ENCODE results near the gene CAMSAP1.

CAMSAP1 gene

GRCh38 chr9:135794361-135794885 is 112.9 kb downstream of the CAMSAP1 start:
- Histone ChIP-seq H3K4me1 (ENCODE audit: insufficient read depth, low read length, severe bottlenecking) (no peaks in the 10 kb centered on the region), H3K79me2 (ENCODE audit: insufficient read depth, low read length) (no peaks in the 10 kb centered on the region), H3F3A (ENCODE audit: insufficient read depth, low read length) (no peaks in the 10 kb centered on the region), H4K20me1 (ENCODE audit: insufficient read depth, low read length) (no peaks in the 10 kb centered on the region), H3K4me3 (ENCODE audit: low read depth, low read length, poor library complexity, severe bottlenecking) (no peak overlapping the region), H3K9me2 (ENCODE audit: low read depth, low read length) (no peaks in the 10 kb centered on the region), H3K27me3 (ENCODE audit: insufficient read depth, low read length) (no peaks in the 10 kb centered on the region; the same call in 1 of the 2 replicates), H3K9ac (ENCODE audit: low read length) (no peak overlapping the region), H3K9me3 (ENCODE audit: low read length) (no peaks in the 10 kb centered on the region), H3K27ac (ENCODE audit: low read depth, low read length, poor library complexity, severe bottlenecking) (no peak overlapping the region), H2AFZ (ENCODE audit: low read length) (no peak overlapping the region), H3K36me3 (ENCODE audit: insufficient read depth, low read length) (no peaks in the 10 kb centered on the region), H3K4me2 (ENCODE audit: low read length) (no peak overlapping the region)
- no peak for TF ChIP-seq CTCF (IDR thresholded peaks at IDR 0.05; ENCODE audit: low read length)
- no peak for TF ChIP-seq EZH2 (IDR thresholded peaks at IDR 0.05; ENCODE audit: borderline replicate concordance, low read length)

GRCh38 chr9:135794057-135794335 is 113.3 kb downstream of the CAMSAP1 start:
- Histone ChIP-seq H4K20me1 (ENCODE audit: insufficient read depth, low read length) (no peaks in the 10 kb centered on the region), H3K4me2 (ENCODE audit: low read length) (no peak overlapping the region), H3K9me3 (ENCODE audit: low read length) (no peaks in the 10 kb centered on the region), H3K9me2 (ENCODE audit: low read depth, low read length) (no peaks in the 10 kb centered on the region), H3K27me3 (ENCODE audit: insufficient read depth, low read length) (no peaks in the 10 kb centered on the region; the same call in 1 of the 2 replicates), H3F3A (ENCODE audit: insufficient read depth, low read length) (no peaks in the 10 kb centered on the region), H3K9ac (ENCODE audit: low read length) (no peak overlapping the region), H3K79me2 (ENCODE audit: insufficient read depth, low read length) (no peaks in the 10 kb centered on the region), H3K36me3 (ENCODE audit: insufficient read depth, low read length) (no peaks in the 10 kb centered on the region), H2AFZ (ENCODE audit: low read length) (no peak overlapping the region), H3K27ac (ENCODE audit: low read depth, low read length, poor library complexity, severe bottlenecking) (no peak overlapping the region), H3K4me3 (ENCODE audit: low read depth, low read length, poor library complexity, severe bottlenecking) (no peak overlapping the region), H3K4me1 (ENCODE audit: insufficient read depth, low read length, severe bottlenecking) (no peaks in the 10 kb centered on the region)
- no peak for TF ChIP-seq CTCF (IDR thresholded peaks at IDR 0.05; ENCODE audit: low read length)
- TF ChIP-seq EZH2 (IDR thresholded peaks at IDR 0.05; ENCODE audit: borderline replicate concordance, low read length) = no peak

- Histone ChIP-seq H3K4me2 (ENCODE audit: low read length) (no peak overlapping the region), H3K9me3 (ENCODE audit: low read length) (no peaks in the 10 kb centered on the region), H3K4me3 (ENCODE audit: low read depth, low read length, poor library complexity, severe bottlenecking) (no peak overlapping the region), H3K4me1 (ENCODE audit: insufficient read depth, low read length, severe bottlenecking) (no peaks in the 10 kb centered on the region), H3K27me3 (ENCODE audit: insufficient read depth, low read length) (no peaks in the 10 kb centered on the region; the same call in 1 of the 2 replicates), H3K79me2 (ENCODE audit: insufficient read depth, low read length) (no peaks in the 10 kb centered on the region), H3K27ac (ENCODE audit: low read depth, low read length, poor library complexity, severe bottlenecking) (no peak overlapping the region), H3K9ac (ENCODE audit: low read length) (no peak overlapping the region), H3K36me3 (ENCODE audit: insufficient read depth, low read length) (no peaks in the 10 kb centered on the region), H2AFZ (ENCODE audit: low read length) (no peak overlapping the region), H3F3A (ENCODE audit: insufficient read depth, low read length) (no peaks in the 10 kb centered on the region), H3K9me2 (ENCODE audit: low read depth, low read length) (no peaks in the 10 kb centered on the region), H4K20me1 (ENCODE audit: insufficient read depth, low read length) (no peaks in the 10 kb centered on the region)
- TF ChIP-seq EZH2 (IDR thresholded peaks at IDR 0.05; ENCODE audit: borderline replicate concordance, low read length) (no peak), CTCF (IDR thresholded peaks at IDR 0.05; ENCODE audit: low read length) (no peak)
Observed at GRCh38 chr9:135793221-135794056, 113.9 kb downstream of the CAMSAP1 start.
